WERI-Rb-1 (cell line): ENCODE data around the gene ADAM33.

ENCODE experiments used
- DNase-seq: peaks from one replicate; pipeline ENCODE4 v3.0.0-alpha.2; 2020
- H3K27ac ChIP-seq: fragments of 250-450 bp; sonication (Bioruptor Pico); 2 replicates; pipeline ENCODE4 v1.5.1; 2020; ENCODE audit warnings: mild to moderate bottlenecking, moderate library complexity
- H3K27me3 ChIP-seq: fragments of 250-450 bp; sonication (Bioruptor Pico); 2 replicates; pipeline ENCODE4 v1.5.1; 2021; ENCODE audit warnings: mild to moderate bottlenecking, low read depth, moderate library complexity; ENCODE audit not compliant: insufficient read depth, severe bottlenecking
- H3K36me3 ChIP-seq: fragments of 250-450 bp; sonication (Bioruptor Pico); 2 replicates; pipeline ENCODE4 v1.5.1; 2020; ENCODE audit warnings: mild to moderate bottlenecking, moderate library complexity
- H3K4me3 ChIP-seq: 2 replicates; pipeline ENCODE4 v1.5.1; 2011; ENCODE audit warnings: low read depth, mild to moderate bottlenecking, control low read depth, low read length
- H3K9me3 ChIP-seq: fragments of 250-450 bp; sonication (Bioruptor Pico); 2 replicates; pipeline ENCODE4 v1.5.1; 2021; ENCODE audit warnings: mild to moderate bottlenecking, moderate library complexity; ENCODE audit not compliant: severe bottlenecking
- CTCF ChIP-seq: IDR thresholded peaks from 2 replicates; pipeline ENCODE4 v1.5.1; 2011; ENCODE audit warnings: low read depth, mild to moderate bottlenecking, control low read depth, inconsistent platforms, low read length

Gene ADAM33

DNA sequence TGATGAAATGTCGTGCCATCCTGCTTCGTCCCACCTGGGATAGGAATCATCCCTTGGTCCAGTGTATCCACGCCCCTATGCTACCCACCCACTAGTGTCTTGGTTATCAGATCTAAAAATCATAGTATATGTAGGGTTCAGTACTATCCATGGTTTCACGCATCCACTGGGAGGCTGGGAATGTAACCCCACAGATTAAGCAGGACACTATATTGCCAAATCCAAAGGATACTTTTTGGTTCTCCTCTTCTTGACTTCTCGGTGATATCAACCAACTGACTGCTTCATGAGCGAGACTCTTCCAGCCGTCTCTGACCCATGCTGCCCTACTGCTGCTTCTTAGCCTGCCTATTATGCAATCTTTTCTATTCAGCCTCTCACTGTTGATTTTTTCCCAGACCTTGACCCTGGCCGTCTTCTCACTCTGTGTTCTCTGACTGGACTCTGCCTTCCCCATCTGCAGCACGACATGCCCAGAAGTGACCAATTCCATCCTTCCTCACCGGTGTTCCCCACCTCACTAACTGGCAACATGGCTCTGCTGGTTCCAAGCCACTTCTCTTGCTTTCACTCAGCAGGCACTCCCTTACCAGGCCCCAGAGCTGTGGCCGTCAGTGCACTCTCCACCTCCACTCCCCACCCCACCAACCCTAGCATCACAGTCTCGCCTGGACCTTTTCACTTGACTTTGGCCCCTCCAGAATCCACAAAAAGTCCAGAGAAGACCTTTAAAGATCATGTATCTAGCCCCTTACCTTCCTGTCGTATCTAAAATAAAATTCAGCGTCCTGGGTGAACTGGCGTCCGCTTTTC lies 53.1 kb downstream of the ADAM33 start:
- Histone ChIP-seq H3K36me3 (no peaks in the 10 kb centered on the region), H3K27ac (no peak overlapping the region), H3K27me3 (no peaks in the 10 kb centered on the region), H3K9me3 (no peaks in the 10 kb centered on the region), H3K4me3 (no peak overlapping the region)
- no peak for DNase-seq
- no peak for TF ChIP-seq CTCF

DNA sequence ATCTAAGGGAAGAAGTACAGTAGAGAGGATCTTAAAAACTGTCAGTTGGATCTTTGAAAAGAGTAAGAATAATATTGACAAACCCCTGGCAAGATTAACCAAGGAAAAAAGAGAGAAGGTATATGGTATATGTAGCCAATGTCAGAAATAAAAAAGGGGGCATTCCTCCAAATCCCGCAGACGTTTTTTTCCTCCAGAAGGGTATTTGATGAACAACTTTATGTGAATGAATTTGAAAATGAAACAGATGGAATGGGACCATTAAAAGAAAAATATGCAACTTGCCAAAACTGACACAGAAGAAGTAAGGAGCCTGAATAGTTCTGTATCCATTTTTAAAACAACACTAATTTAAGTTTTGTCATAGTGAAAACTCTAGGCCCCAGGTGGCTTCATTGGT lies 54.3 kb downstream of the ADAM33 start:
- H3K27me3 ChIP-seq = no peaks in the 10 kb centered on the region
- no peak overlapping the region for H3K27ac ChIP-seq
- H3K4me3 ChIP-seq = no peak overlapping the region
- H3K9me3 ChIP-seq = no peaks in the 10 kb centered on the region
- H3K36me3 ChIP-seq = no peaks in the 10 kb centered on the region
- DNase-seq = no peak
- TF ChIP-seq CTCF = no peak

- no peak for TF ChIP-seq CTCF
- no peak overlapping the region for H3K4me3 ChIP-seq
- no peak for DNase-seq
- no peak overlapping the region for H3K27ac ChIP-seq
- H3K36me3 ChIP-seq = no peaks in the 10 kb centered on the region
- no peaks in the 10 kb centered on the region for H3K27me3 ChIP-seq
- H3K9me3 ChIP-seq = no peaks in the 10 kb centered on the region
Measured at GRCh38 chr20:3622406-3622805, 59.4 kb downstream of the ADAM33 start.

DNA sequence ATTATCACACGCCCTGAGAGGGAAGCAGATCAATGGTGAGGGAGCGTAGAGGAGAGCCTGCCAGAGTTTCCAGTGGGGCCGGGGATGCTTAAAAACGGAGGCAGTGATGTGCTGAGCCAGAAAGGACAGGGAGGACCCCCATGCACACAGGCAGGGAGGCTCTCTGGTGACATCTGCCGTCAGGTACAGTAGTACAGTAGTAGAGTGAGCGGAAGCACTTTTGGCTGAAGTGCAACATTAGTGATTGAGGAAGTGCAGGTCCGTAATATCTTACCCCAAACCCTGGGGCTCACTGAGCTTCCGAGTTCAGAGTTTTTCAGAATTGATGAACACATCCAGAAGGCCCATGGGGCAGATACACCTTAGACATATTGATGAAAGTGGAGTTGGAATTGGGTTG lies 60.7 kb downstream of the ADAM33 start:
- no peaks in the 10 kb centered on the region for H3K36me3 ChIP-seq
- no peak for TF ChIP-seq CTCF
- H3K27me3 ChIP-seq = no peaks in the 10 kb centered on the region
- no peak overlapping the region for H3K4me3 ChIP-seq
- DNase-seq = no peak
- no peaks in the 10 kb centered on the region for H3K9me3 ChIP-seq
- no peak overlapping the region for H3K27ac ChIP-seq
